ENCODE data around the gene GPC6.

Gene GPC6

GRCh38 chr13:94088742-94089141 lies 862.1 kb downstream of the GPC6 start:
- no peak for DNase-seq

GRCh38 chr13:94090773-94091480 lies 864.3 kb downstream of the GPC6 start:
- DNase-seq: no peak

GRCh38 chr13:94093652-94094315 lies 867.2 kb downstream of the GPC6 start:
- no peak for DNase-seq

- DNase-seq: no peak
Observed at GRCh38 chr13:94109715-94110374, 883.2 kb downstream of the GPC6 start.

GRCh38 chr13:94112227-94112626 lies 885.6 kb downstream of the GPC6 start:
- no peak for DNase-seq

- DNase-seq: no peak
Observed at GRCh38 chr13:94112731-94113130, 886.1 kb downstream of the GPC6 start.

- no peak for DNase-seq
Observed at GRCh38 chr13:94113245-94113644, 886.6 kb downstream of the GPC6 start.

- DNase-seq: no peak
Observed at GRCh38 chr13:94114166-94114565, 887.6 kb downstream of the GPC6 start.

- DNase-seq: no peak
Observed at GRCh38 chr13:94115054-94115453, 888.4 kb downstream of the GPC6 start.

- no peak for DNase-seq
Observed at GRCh38 chr13:94119360-94119936, 892.8 kb downstream of the GPC6 start.

GRCh38 chr13:94120878-94121277 lies 894.3 kb downstream of the GPC6 start:
- no peak for DNase-seq

GRCh38 chr13:94121686-94122085 lies 895.1 kb downstream of the GPC6 start:
- no peak for DNase-seq

- DNase-seq: no peak
Observed at GRCh38 chr13:94122300-94122915, 895.8 kb downstream of the GPC6 start.

GRCh38 chr13:94123557-94123956 lies 897.0 kb downstream of the GPC6 start:
- DNase-seq: no peak

- no peak for DNase-seq
Observed at GRCh38 chr13:94128430-94128829, 901.8 kb downstream of the GPC6 start.

GRCh38 chr13:94129490-94129894 lies 902.9 kb downstream of the GPC6 start:
- DNase-seq: no peak

- no peak for DNase-seq
Observed at GRCh38 chr13:94138831-94139230, 912.2 kb downstream of the GPC6 start.

GRCh38 chr13:94139393-94139995 lies 912.9 kb downstream of the GPC6 start:
- DNase-seq: no peak

- no peak for DNase-seq
Observed at GRCh38 chr13:94140027-94140426, 913.4 kb downstream of the GPC6 start.

- no peak for DNase-seq
Observed at GRCh38 chr13:94140511-94140910, 913.9 kb downstream of the GPC6 start.

GRCh38 chr13:94143624-94144350 lies 917.2 kb downstream of the GPC6 start:
- DNase-seq: no peak

GRCh38 chr13:94145966-94146365 lies 919.4 kb downstream of the GPC6 start:
- no peak for DNase-seq
